GM12873 (cell line): ENCODE measurements around the gene CPM.

ENCODE experiments used
- CTCF ChIP-seq: IDR thresholded peaks from 2 replicates; pipeline ENCODE4 v1.5.1; 2012; ENCODE audit warnings: low read depth, mild to moderate bottlenecking, moderate library complexity, low read length, control low read depth; ENCODE audit not compliant: insufficient read depth; ENCODE audit errors: missing control alignments

The CPM gene

GRCh38 chr12:68976395-68976841 lies 43.4 kb upstream of the CPM start:
- TF ChIP-seq CTCF, result no peak

GRCh38 chr12:68975811-68976210 lies 42.8 kb upstream of the CPM start:
- no peak for TF ChIP-seq CTCF

GRCh38 chr12:68972595-68972994 lies 39.6 kb upstream of the CPM start:
- TF ChIP-seq CTCF, result no peak

- no peak for TF ChIP-seq CTCF
Observed at GRCh38 chr12:68971404-68971803, 38.4 kb upstream of the CPM start.

- no peak for TF ChIP-seq CTCF
Observed at GRCh38 chr12:68970951-68971350, 38.0 kb upstream of the CPM start.

GRCh38 chr12:68970306-68970705 lies 37.3 kb upstream of the CPM start:
- TF ChIP-seq CTCF, result no peak

GRCh38 chr12:68967046-68967445 lies 34.1 kb upstream of the CPM start:
- TF ChIP-seq CTCF, result no peak
